CD4-positive, alpha-beta T cell treated with Interleukin-12 subunit alpha and Interleukin-12 subunit beta, for 1 hour (primary cell): ENCODE data around the gene HSPE1.
A peak's percentile ranks its signal among the peaks of the same experiment; 100 is the strongest.
"Not testable (repeated sequence)": the region's sequence is repeated elsewhere in the genome, so short reads cannot be mapped to it uniquely, and the experiment has no call there.

Experiments used
- DNase-seq: peaks from one replicate; pipeline ENCODE4 v3.0.0-alpha.2; 2020

The HSPE1 gene

GRCh38 chr2:197499594-197500502 lies at the start of gene HSPE1, which contains the start of gene HSPD1:
Gene HSPE1 (plus strand): TSS chr2:197500379. CDS start chr2:197500437, 58 bp downstream.
Gene HSPD1 (minus strand): TSS chr2:197499840. CDS start chr2:197498848, 992 bp downstream.
- DNase-seq, result peak; percentile 98

GRCh38 chr2:197450465-197450864 lies 49.7 kb upstream of the HSPE1 start:
- DNase-seq, result no peak

DNA sequence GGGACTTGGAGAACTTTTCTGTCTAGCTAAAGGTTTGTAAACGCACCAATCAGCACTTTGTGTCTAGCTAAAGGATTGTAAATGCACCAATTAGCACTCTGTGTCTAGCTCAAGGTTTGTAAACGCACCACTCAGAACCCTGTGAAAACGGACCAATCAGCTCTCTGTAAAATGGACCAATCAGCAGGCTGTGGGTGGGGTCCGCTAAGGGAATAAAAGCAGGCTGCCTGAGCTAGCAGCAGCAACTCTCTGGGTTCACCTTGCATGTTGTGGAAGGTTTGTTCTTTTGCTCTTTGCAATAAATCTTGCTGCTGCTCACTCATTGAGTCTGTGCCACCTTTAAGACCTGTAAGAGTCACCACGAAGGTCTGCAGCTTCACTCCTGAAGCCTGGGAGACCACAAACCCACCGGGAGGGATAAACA lies 49.2 kb upstream of the HSPE1 start:
- not testable (repeated sequence) for DNase-seq

DNA sequence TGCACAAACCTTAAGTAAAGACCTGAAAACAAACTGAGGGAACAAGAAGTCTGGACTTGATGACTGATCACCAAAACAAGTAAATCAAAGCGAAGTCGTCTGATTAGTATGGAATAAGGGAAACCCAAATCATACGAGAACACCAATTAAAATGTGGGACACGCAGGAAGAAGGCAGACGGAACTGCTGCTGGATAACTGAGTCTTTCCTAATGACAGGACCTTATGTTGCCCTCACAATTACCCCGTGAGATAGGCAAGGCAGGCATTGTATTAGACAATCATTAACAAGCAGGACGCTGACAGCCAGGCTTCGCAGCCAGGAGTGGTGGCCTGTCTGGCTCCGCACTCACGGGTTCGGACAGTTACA lies 47.4 kb upstream of the HSPE1 start:
- no peak for DNase-seq

DNA sequence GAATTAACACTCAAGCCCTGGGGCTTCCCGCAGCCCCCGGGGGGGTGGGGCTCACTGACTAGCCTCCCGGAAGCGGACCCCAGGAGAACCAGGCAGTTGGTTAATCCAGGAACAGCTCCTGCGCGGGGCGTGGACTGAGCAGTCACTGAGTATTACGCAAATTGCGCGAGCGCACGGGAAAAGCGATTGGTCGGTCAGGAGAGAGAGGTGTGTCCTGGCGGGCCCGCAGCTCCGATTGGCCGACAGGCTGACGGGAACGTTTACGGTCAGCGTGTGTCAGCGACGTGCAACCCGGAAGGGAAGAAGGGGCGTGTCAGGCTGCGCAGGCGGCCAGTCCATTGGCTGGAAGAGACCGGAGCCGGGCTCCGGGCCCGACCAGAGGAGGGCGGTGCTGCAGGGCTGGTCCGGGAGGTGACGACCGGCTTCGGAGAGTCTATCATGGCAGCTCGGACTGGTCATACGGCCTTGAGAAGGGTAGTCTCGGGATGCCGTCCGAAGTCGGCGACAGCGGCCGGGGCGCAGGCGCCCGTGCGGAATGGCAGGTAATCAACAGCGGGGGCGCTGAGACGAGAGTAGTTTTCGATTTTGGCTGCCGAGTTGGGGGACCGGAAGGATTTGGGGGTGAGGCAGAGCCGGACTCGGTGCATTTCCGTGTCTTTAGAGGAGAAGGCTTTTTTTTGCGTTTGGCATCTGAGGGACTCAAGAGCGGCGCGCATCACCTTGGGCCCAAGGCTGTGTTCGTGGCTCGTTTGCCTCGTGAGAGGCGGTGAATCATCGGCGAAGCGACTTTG lies 46.9 kb upstream of the HSPE1 start, which contains the start of gene COQ10B:
COQ10B (plus strand) TSS at position 430 of the 791 bp plus-strand sequence; CDS start at position 439, 9 bp downstream.
- DNase-seq, result peak; percentile 99

- DNase-seq, result no peak
These were observed 46.2 kb upstream of the HSPE1 start for GRCh38 chr2:197453914-197454398.

GRCh38 chr2:197454923-197455322 lies 45.3 kb upstream of the HSPE1 start:
- no peak for DNase-seq

GRCh38 chr2:197455428-197455827 lies 44.8 kb upstream of the HSPE1 start:
- no peak for DNase-seq

DNA sequence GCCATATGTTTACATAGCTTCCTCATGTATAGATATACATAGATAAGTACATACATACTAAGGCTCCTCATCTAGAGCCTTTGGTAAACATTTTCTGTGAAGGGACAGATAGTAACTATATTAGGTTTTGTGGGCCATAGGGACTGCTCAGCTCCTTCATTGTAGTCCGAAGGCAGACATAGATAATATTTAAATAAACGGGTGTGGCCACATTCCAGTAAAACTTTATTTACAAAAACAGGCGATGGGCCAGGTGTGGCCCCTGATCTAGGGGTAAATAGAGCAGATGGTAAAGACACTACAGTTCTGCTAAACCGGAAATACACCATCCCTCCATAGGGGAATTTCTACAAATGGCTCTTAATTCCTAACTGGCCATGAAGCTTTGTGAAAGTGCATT lies 39.5 kb upstream of the HSPE1 start:
- DNase-seq, result no peak

DNA sequence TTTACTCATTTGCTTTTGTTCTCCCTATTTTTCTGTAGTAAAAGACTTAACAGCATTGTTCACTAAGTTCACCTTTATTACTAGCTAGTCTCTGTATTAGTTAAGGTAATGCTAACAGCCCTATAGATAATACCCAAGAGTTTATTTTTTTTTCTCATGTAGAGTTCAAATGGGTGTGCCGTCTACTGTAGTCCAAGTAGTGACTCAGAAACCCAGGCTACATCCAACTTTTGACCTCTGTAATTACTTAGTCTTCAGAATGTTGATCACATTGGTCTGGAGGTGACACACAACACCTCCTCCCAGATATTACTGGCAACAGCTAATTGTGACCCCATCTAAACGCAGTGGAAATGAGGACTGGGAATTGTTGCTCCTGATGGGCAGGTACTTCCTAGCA lies 39.1 kb upstream of the HSPE1 start:
- no peak for DNase-seq

- DNase-seq, result no peak
These were observed 36.0 kb upstream of the HSPE1 start for GRCh38 chr2:197464175-197464574.

DNA sequence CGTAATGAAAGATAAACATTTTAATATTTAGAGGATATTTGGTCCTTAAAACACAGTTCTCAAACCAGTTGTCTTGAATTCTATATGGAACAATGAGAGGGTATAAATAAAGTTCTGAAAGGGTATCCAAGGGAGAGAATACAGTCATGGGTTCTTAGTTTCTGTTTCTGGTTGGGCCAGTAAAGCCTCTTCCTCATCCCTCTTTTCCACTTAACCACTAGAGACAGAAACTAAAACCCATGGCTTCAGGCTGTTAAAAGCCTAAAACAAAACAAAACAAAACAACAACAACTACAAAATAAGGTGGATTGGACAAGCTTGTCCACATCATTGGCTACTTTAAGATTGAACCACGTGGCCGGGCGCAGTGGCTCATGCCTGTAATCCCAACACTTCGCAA lies 28.0 kb upstream of the HSPE1 start:
- no peak for DNase-seq

- no peak for DNase-seq
These were observed 22.4 kb upstream of the HSPE1 start for GRCh38 chr2:197477797-197478196.

DNA sequence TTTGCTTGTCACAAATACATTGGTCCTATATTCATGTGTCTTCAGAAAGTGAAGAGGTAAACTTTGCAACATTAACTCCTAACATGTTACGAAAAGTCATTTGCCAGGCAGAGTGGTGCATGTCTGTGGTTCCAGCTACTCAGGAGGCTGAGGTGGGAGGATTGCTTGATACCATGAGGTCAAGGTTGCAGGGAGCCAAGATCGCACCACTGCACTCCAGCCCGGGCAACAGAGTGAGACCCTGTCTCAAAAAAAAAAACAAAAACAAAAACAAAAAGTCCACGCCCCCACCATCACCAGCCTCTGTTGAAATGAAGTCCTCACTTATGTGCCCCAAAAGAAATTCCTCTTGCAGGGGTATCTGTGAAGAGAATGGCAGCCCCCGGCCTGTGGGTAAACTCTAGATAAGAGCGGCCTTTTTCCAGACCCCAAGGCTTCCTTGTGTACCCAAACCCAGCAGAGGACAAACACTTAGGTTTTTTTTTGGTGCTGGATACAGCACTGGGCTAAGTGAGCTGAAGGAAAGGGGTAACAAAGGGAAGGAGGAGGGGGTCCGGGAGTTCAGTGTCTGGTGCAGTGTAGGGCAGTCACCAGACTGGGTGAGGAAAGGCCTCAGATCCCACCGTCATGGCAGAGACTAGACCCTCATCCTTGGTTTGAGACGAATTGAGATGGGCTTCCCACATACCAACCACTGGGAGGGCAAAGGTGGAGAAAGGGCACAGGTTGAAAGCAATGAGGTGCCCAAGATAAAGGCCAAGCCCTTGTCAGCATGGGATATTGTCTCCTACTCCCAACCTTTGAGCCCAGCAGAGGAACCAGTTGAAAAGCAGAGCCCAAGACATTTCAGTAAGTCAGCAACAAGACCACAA lies 19.8 kb upstream of the HSPE1 start:
- DNase-seq, result no peak

- not testable (repeated sequence) for DNase-seq
These were observed 15.9 kb upstream of the HSPE1 start for GRCh38 chr2:197484248-197484647.

- DNase-seq, result no peak
These were observed 14.0 kb upstream of the HSPE1 start for GRCh38 chr2:197486175-197486574.

DNA sequence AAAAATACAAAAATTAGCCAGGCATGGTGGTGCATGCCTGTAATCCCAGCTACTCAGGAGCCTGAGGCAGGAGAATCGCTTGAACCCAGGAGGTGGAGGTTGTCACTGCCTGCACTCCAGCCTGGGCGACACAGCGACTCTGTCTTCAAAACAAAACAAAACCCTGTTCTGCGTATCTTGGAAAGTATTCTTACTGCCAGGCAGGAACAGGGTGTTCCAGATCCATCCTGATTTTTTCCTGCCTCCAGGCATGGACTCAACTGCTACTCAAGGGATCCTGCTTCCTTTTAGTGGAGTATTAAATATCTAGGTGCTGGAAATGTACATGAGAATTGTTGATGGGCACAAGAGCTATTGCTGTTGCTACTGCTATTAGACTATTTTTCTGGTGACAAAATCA lies 12.8 kb upstream of the HSPE1 start:
- DNase-seq, result no peak

DNA sequence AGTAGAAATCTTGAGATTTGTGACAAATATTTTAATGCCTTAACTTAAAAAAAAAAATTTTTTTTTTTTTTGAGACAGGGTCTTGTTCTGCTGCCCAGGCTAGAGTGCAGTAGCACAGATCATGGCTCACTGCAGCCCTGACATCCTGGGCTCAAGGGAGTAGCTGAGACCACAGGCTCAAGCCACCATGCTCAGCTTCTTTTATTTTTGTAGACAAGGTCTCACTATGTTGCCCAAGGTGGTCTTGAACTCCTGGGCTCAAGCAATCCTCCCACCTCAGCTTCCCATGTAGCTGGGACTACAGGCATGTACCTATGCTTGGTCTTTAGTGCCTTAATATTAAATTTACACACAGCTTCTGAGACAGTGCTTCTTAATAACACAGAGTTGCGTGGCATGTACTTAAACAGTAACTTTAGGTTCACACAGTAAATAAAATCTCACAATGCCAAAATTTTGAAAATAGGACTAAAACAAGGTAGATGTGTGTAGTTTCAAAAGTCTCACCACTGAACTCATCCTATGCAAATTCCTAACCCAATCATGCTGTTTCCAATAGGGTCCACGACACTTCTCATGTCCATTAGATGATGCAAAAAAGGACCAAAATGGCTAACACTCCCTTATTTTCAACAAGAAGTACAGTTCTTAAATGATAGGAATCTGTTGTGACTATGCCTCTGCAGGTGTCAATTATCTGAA lies 4.6 kb upstream of the HSPE1 start:
- no peak for DNase-seq

DNA sequence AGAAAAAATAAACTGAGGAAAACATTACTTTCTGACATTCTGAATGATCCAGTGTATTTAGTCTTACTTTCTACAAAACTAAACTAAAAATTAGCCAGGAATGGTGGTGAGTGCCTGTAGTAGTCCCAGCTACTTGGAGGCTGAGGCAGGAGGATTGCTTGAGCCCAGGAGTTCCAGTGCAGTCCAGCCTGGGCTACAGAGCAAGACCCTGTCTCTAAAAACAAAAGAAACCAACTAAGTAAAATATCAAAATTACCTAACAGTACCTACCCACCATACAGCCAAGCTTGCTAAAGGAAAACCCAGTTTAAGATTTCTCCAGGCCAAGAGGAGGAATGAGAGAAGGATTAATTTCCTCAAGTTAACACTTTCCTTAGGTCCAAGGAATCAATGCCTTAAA lies 3.5 kb upstream of the HSPE1 start:
- no peak for DNase-seq

DNA sequence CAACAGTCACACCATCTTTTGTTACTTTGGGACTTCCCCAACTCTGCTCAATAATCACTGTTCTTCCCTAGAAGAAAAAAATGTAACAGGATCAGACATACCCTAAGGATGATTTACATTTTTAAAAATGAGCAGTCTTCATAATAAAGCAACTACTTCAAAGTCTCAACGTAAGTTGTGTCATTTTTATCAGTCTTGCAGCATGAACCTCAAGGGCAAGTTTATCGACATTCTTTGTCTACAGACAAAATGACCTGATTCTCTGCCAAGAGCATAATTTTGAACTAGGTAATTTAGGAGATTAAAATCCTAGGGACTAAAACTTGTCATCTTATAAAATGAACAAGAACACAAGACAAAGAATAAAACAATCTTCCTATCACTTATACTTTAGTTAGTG lies 2.9 kb upstream of the HSPE1 start:
- DNase-seq, result no peak

DNA sequence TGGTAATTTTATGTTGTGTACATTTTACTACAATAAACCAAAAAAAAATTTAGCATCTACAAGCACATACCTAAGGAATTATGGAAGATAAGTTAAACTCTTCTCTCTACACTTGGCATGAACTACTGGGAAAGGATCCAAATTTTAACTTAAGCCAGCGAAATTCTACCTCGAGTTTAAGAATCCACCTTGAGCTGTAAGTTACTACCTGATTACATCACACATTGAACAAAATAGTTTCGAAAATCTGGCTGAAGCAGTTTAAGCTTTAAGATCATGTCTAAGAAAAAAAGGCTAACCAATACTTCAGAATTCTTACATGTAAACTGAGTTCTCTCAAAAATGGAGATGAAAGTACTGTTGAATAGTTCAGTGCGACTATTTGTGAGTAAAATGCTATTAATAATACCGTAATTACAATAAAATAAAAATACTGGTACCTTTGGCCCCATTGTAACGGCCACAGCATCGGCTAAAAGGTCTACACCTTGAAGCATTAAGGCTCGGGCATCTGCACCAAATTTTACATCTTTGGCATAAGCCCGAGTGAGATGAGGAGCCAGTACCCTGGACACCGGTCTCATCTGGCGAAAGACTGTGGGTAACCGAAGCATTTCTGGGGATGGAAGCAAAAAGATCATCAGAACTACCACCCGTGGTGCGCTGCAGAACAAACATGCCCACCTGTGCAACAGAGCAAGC lies 1.8 kb upstream of the HSPE1 start:
- no peak for DNase-seq
